Left lung (tissue), 10 donors: ENCODE results near the gene POLR2C. TPM values are rescaled to one million over a fixed set of nuclear protein-coding genes. Genes with fewer than 3 reads are reported as not detected.

ENCODE experiments used
- ATAC-seq: fragments of 200-7000 bp; cut with Tn5 transposase; one replicate; pipeline ENCODE4 v1.9.1; 2020; ENCODE audit warnings: moderate library complexity
- DNase-seq, 4 donors: peaks; one replicate each; pipeline ENCODE4 v3.0.0-alpha.2; 2013 to 2020
- H3K27ac ChIP-seq, 2 donors: fragments of 200-600 bp; sonication (generic) in 1 of 2; one replicate each; pipeline versions ENCODE4 v1.5.0 to v1.8.0; 2020 to 2021
- H3K27me3 ChIP-seq, 2 donors: fragments of 200-600 bp; sonication (generic) in 1 of 2; one replicate each; pipeline versions ENCODE4 v1.5.0 to v1.8.0; 2020 to 2021
- H3K36me3 ChIP-seq, 2 donors: fragments of 200-600 bp; sonication (generic) in 1 of 2; one replicate each; pipeline versions ENCODE4 v1.5.0 to v1.8.0; 2020 to 2021
- H3K4me1 ChIP-seq, 2 donors: fragments of 200-600 bp; one replicate each; pipeline ENCODE4 v1.8.0; 2021
- H3K4me3 ChIP-seq, 2 donors: fragments of 200-600 bp; sonication (generic) in 1 of 2; one replicate each; pipeline versions ENCODE4 v1.5.0 to v1.8.0; 2020 to 2021; ENCODE audit warnings: mild to moderate bottlenecking in 1 of 2
- H3K9me3 ChIP-seq, 2 donors: fragments of 200-600 bp; sonication (generic) in 1 of 2; one replicate each; pipeline versions ENCODE4 v1.5.0 to v1.8.0; 2020 to 2021
- CTCF ChIP-seq, 2 donors: fragments of 200-600 bp; sonication (generic) in 1 of 2; IDR thresholded peaks; one replicate each; pipeline versions ENCODE4 v1.5.0 to v1.8.0; 2021; ENCODE audit warnings: antibody characterized with exemption in 2 of 2
- intact Hi-C, 2 donors: fragments of 100-400 bp; cut with DNase I; formaldehyde crosslinking; loops; one replicate each; pipeline versions ENCODE4 v1.11.2 to v1.14.2; 2022
- polyA plus RNA-seq, 6 donors: library from polyadenylated mRNA; unstranded; fragments of 120-200 nt; gene quantifications; one replicate each; pipeline ENCODE4 v1.2.1, GENCODE V29; 2013; ENCODE audit not compliant: insufficient read length in 6 of 6
- total RNA-seq, 2 donors: library from RNA; stranded (reverse); fragmentation: NEBNext Ultra II Directional; extraction: Animal tissue kit (Norgen Biotek cat#: 25700); gene quantifications; one replicate each; pipeline ENCODE4 v1.2.1, GENCODE V29; 2021
- donor health status: DM: no; HTN: yes; CAD: no.
- donor health status: DM: no; HTN: no; CAD: no.

POLR2C gene
- total and polyA plus RNA-seq, 8 donors = 71.0 to 85.9 (median 81.9) TPM

GRCh38 chr16:57507136-57508034 lies 44.9 kb downstream of the POLR2C start:
- ATAC-seq = no peak
- Histone ChIP-seq H3K36me3 (no peaks in the 10 kb centered on the region), H3K27me3 (no peaks in the 10 kb centered on the region), H3K9me3 (no peaks in the 10 kb centered on the region), H3K4me1 (peaks cover 0 to 12% of the 10 kb centered on the region in 2 donors), H3K4me3 (no peak overlapping the region), H3K27ac (no peak overlapping the region)
- DNase-seq = peak in 1 of 4 donors; percentile 35
- intact Hi-C loops = no loop called here
- TF ChIP-seq CTCF (IDR thresholded peaks at IDR 0.05) = no peak

GRCh38 chr16:57508035-57508425 lies 45.6 kb downstream of the POLR2C start:
- ATAC-seq (no peak), DNase-seq (peak in 1 of 4 donors; percentile 56)
- H3K4me1 ChIP-seq = peaks cover 0 to 7% of the 10 kb centered on the region in 2 donors
- H3K36me3 ChIP-seq = no peaks in the 10 kb centered on the region
- intact Hi-C loops = no loop called here
- no peak overlapping the region for H3K4me3 ChIP-seq
- no peaks in the 10 kb centered on the region for H3K27me3 ChIP-seq
- no peak overlapping the region for H3K27ac ChIP-seq
- TF ChIP-seq CTCF (IDR thresholded peaks at IDR 0.05) = no peak
- H3K9me3 ChIP-seq = no peaks in the 10 kb centered on the region

- intact Hi-C loops = no loop called here
- no peak for TF ChIP-seq CTCF (IDR thresholded peaks at IDR 0.05)
- H3K27me3 ChIP-seq = no peaks in the 10 kb centered on the region
- DNase-seq (peak in 1 of 4 donors; percentile 33), ATAC-seq (no peak)
- H3K9me3 ChIP-seq = no peaks in the 10 kb centered on the region
- H3K36me3 ChIP-seq = no peaks in the 10 kb centered on the region
- no peak overlapping the region for H3K27ac ChIP-seq
- peaks cover 3 to 19% of the 10 kb centered on the region in 2 donors for H3K4me1 ChIP-seq
- no peak overlapping the region for H3K4me3 ChIP-seq
These were observed 46.9 kb downstream of the POLR2C start for GRCh38 chr16:57509231-57509923.

- Histone ChIP-seq H3K9me3 (no peaks in the 10 kb centered on the region), H3K4me1 (peaks cover 8 to 28% of the 10 kb centered on the region in 2 donors), H3K4me3 (no peak overlapping the region), H3K27ac (no peak overlapping the region), H3K36me3 (no peaks in the 10 kb centered on the region), H3K27me3 (no peaks in the 10 kb centered on the region)
- ATAC-seq = no peak
- peak in 1 of 4 donors; percentile 47 for DNase-seq
- intact Hi-C loops = no loop called here
- no peak for TF ChIP-seq CTCF (IDR thresholded peaks at IDR 0.05)
These were observed 47.8 kb downstream of the POLR2C start for GRCh38 chr16:57510016-57510871.
